Sciatic nerve (tissue), 1 donor: ENCODE data around the gene TNFAIP8L2. TPM values are rescaled to one million over a fixed set of nuclear protein-coding genes. Genes with fewer than 3 reads are reported as not detected.

Experiments
- total RNA-seq: library from RNA; stranded (reverse); fragmentation: NEBNext Ultra II Directional; extraction: Animal tissue kit (Norgen Biotek cat#: 25700); gene quantifications from one replicate; pipeline ENCODE4 v1.2.1, GENCODE V29; 2021
- donor health status: DM: no; HTN: no; CAD: no.

The TNFAIP8L2 gene
- total RNA-seq, 1 donor from 2014 or later: 3.9 TPM

Other genes with a start within 250 kb of the TNFAIP8L2 start
- 52.0 TPM for gene SETDB1, start 230.3 kb upstream of the TNFAIP8L2 start, total RNA-seq
- 215 TPM for gene CERS2, start 181.8 kb upstream of the TNFAIP8L2 start, total RNA-seq
- 5.6 TPM for gene ANXA9, start 174.4 kb upstream of the TNFAIP8L2 start, total RNA-seq
- gene MINDY1, start 149.7 kb upstream of the TNFAIP8L2 start, total RNA-seq: 50.5 TPM
- 22.6 TPM for gene PRUNE1, start 148.2 kb upstream of the TNFAIP8L2 start, total RNA-seq
- gene BNIPL, start 120.1 kb upstream of the TNFAIP8L2 start, total RNA-seq: 0.22 TPM
- gene C1orf56, start 108.9 kb upstream of the TNFAIP8L2 start, total RNA-seq: 5.6 TPM
- gene CDC42SE1, start 97.0 kb upstream of the TNFAIP8L2 start, total RNA-seq: 106 TPM
- 2.5 TPM for gene MLLT11, start 96.3 kb upstream of the TNFAIP8L2 start, total RNA-seq
- gene GABPB2, start 85.9 kb upstream of the TNFAIP8L2 start, total RNA-seq: 31.7 TPM
- gene SEMA6C, start 10.0 kb upstream of the TNFAIP8L2 start, total RNA-seq: 33.5 TPM
- 10.6 TPM for gene LYSMD1, start 9.3 kb downstream of the TNFAIP8L2 start, total RNA-seq
- 25.9 TPM for gene SCNM1, start 9.5 kb downstream of the TNFAIP8L2 start, total RNA-seq
- 0.76 TPM for gene TMOD4, start 19.3 kb downstream of the TNFAIP8L2 start, total RNA-seq
- 42.6 TPM for gene VPS72, start 33.5 kb downstream of the TNFAIP8L2 start, total RNA-seq
- 65.0 TPM for gene PIP5K1A, start 41.9 kb downstream of the TNFAIP8L2 start, total RNA-seq
- 119 TPM for gene PSMD4, start 98.1 kb downstream of the TNFAIP8L2 start, total RNA-seq
- gene ZNF687, start 125.7 kb downstream of the TNFAIP8L2 start, total RNA-seq: 18.8 TPM
- gene PI4KB, start 170.8 kb downstream of the TNFAIP8L2 start, total RNA-seq: 71.4 TPM
- gene RFX5, start 190.6 kb downstream of the TNFAIP8L2 start, total RNA-seq: 30.9 TPM
- 71.9 TPM for gene SELENBP1, start 216.1 kb downstream of the TNFAIP8L2 start, total RNA-seq
- gene PSMB4, start 242.9 kb downstream of the TNFAIP8L2 start, total RNA-seq: 160 TPM